AG09309 (cell line): Measurements from ENCODE around the gene HYDIN.
"Not testable (repeated sequence)": the region's sequence is repeated elsewhere in the genome, so short reads cannot be mapped to it uniquely, and the experiment has no call there.

Experiments used
- DNase-seq: peaks from one replicate; pipeline ENCODE4 v3.0.0-alpha.2; 2010; ENCODE audit warnings: low read depth
- H3K4me3 ChIP-seq: 2 replicates; pipeline ENCODE4 v1.5.1; 2011; ENCODE audit warnings: mild to moderate bottlenecking, low read depth, low read length, moderate library complexity; ENCODE audit not compliant: control insufficient read depth

HYDIN gene

DNA sequence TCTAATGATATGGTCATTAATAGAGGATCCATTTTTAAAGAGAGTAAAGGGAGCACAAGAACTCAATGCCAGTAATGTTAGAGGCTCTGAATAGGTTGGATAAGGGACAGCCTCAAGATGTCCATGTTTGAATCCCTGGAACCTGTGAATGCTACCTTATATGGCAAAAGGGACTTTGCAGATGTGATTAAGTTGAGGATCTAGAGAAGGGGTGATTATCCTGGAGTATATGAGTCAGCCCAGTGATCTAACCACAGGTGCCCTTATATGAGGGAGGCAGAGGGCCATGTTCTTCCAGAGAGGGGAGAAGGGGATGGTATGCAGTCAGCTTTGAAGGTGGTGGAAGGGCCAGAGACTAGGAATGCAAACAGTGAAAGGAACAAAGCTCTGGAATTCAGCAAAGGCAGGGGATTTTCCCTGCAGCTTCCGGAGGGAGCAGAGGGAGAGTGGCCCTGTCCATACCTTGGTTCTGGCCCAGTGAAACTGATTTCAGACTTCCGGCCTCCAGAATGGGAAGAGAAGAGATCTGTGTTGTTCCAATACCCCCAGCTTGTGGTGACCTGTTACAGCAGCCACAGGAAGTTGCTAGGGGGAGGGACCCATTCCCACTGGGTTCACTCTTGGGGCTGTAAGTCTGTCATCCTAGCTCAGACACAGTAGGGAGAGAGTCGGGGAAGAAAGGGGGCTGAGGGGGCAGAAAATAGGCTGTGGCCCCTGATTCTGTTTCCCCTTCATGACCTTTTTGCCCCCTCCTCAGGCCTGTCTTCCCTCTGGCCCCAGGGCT, 220.9 kb downstream of the HYDIN start:
- H3K4me3 ChIP-seq, DNase-seq: not testable (repeated sequence)

DNA sequence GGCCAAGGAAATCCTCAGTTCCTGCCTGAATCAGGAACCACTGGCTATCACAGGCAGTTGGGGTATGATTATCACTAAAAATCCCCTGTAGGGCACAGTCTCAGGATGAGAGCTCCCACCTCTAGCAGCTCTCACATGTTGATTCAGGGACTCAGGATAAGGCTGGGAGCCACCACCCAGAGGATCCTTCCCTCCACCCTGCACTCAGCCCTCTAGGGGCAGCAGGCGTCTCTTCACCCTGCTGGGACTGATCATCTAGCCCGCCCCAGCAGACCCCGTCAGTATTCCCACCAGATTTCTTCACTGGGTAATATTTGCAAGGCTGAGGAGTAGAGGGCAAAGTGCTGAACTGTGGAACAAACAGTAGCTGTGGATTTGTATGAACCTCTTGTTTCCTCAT, 224.0 kb downstream of the HYDIN start:
- DNase-seq, H3K4me3 ChIP-seq: not testable (repeated sequence)

DNA sequence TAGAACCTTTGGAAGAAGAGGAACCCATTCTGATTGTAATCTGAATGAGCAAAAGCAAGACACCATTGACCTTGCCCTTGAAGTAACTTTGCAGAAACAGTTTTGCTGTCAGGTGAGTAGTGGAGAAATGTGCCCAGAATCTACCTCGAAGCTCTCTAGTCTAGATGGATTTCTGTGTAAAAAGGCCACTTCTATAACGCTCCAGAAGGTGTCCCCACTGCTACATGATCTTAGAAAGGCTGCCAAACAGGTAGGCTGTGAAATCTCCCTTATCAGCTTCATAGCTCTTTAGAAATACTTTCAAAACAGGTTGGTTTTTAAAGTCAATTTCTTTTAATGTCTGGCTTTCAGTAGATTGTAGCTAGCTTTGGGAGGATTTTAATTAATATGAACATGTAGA, 230.8 kb downstream of the HYDIN start:
- DNase-seq, H3K4me3 ChIP-seq: not testable (repeated sequence)

DNA sequence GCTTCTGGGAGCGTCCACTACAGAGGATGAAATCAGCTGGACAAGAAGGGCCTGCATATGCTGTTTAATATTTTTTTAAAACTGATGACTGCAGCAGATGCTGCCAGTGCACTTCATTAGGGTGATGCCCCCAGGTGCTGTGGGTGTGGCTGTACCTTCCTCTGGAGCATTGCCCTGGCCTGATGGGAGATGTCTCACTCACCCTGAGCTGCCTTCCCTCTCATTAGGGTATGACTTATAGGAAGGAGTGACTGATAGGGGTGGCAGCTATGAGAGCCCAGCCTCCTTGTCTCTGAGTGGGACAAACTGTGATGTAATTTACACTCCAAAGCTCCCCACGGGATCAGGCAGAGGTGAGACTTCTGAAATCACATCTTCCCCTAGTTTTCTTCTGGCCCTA, 234.7 kb downstream of the HYDIN start:
- not testable (repeated sequence) for H3K4me3 ChIP-seq, DNase-seq

DNA sequence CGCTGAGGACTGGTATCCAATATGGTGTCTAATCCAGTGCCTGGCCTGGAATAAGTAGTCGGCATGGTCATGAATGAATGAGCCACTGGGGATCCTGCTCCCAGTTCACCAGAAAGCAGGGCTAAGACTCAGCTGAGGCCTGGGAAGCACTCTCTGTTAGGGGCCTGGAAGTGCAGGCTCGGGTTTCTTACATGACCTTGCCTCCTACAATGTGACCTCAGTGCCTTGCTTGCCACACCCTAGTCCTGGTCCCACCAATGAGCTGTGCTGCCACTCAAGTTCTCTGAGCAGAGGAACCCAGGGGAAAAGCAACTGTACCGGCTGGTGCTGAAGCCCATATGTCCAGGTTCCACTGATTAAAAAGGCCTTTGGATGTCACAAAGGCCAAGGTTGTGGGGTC, 238.0 kb downstream of the HYDIN start:
- DNase-seq, H3K4me3 ChIP-seq: not testable (repeated sequence)

DNA sequence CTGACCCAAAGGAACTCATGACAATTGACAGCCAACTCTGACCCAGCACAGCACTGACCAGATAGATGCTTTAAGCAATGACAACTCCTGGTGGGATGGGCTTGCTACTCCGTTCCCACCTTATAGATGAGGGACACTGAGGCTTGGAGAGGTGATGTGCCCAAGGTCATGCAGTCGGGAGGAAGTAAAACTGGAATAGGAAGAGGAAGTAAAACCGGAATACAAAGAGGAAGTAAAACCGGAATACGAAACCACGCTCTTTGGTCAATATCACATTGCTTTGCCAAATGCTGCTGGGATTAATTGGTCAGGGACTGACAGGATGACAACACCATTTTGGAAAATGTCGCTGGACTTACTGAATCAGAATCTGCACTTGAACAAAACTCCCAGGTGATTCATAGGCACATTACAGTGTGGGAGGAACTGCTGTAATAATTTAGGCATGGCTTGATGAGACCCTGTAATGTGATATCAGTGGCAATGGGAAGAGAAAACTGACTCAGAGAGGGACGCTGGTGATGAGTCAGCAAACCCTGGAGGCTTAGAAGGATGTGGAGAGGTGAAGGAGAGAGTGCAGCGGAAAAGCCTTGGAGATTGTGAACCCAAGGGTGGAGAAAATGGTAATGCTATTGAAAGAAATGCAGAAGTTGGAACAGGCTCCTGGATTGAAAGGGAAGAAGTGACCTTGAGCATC, 243.4 kb downstream of the HYDIN start:
- H3K4me3 ChIP-seq, DNase-seq: not testable (repeated sequence)

DNA sequence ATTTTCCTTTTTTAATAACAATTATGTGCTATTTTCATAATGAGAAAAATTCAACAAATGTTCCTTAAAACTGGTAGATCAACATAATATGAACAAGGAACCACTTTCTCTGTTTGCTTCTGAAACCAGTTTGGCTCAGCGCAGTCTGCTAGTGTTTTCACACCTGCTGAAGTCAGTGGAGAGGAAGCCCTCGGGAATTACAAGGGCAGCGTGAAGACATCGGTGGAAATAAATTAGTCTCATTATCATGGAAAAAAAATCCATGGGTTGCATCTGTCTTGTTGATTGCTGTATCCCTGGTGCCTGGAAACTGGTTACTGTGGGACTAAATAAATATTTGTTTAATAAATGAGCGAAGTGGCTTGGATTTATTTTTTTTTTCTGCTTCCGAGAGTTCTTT, 245.8 kb downstream of the HYDIN start:
- not testable (repeated sequence) for H3K4me3 ChIP-seq, DNase-seq

DNA sequence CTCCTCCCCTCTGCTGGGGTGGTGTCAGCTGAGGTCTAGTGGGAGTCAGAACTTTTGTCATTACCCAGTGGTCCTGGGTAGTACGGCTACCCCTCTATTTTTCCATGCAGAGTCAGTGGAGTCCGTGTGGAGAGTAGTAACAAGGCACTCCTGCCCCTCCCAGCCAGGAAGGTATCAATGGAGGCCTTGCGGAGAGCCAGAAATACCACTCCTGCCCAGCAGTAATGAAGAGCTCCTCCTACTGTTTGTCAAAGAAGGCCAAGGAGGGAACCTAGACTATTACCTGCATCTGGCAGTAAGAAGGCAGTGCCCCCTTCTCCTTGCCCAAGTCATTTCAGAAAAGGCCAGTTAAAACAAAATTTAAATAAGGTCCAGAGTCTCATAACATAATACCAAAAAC, 262.2 kb downstream of the HYDIN start:
- H3K4me3 ChIP-seq, DNase-seq: not testable (repeated sequence)

DNA sequence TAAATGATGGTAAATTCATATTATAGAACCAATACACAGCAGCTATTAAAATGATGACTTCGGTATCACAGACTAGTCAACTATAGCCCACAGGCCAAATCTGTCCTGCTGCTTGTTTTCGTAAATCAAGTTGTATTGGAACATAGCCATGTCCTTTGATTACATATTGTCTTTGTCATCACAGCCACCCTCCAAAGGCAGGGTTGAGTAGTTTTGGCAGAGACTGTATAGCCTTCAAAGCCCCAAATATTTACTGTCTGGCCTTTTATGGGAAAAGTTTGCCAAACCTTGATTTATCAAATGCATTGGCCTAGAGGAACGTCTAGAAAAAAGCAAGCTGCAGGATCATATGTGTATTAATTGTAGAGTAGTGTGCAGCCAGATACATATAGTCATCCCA, 270.4 kb downstream of the HYDIN start:
- not testable (repeated sequence) for DNase-seq, H3K4me3 ChIP-seq

DNA sequence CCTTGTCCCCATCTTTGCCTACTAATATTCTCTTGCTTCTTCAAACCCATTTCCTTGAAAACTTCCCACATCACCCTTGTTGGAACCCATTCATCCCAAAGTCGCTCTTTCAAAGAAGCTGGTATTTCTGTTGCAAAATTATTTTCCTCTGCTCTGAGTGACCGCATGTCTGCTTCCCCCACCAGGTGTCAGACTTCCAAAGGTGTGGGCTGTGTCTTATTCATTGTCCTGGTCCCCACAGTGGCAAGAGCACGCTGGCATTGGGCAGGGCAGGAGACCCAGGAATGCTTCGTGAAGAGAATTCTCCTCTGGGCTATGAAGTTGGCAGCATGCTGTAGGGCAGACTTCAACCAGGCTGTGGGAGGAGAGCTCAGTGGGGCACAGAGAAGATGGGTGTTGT, 275.6 kb downstream of the HYDIN start:
- not testable (repeated sequence) for DNase-seq, H3K4me3 ChIP-seq

DNA sequence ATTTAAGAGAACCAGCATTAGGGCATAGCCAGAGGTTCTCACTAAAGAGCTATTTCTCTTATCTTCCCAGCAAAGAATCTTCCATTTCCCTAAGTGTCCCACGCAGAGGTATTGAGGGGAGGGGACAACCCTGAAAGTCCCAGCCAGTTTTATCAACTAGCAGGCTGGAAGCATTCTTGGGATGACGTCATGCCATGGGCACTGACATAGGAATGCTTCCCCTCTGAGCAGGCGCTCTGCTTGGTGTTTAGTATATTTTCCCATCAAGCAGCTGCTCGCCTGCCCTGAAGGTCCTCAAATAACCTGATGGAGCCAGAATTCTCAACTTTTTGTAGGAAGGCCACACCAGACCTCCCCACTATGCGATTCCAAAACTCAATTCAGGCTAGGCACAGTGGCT, 276.7 kb downstream of the HYDIN start:
- H3K4me3 ChIP-seq, DNase-seq: not testable (repeated sequence)

DNA sequence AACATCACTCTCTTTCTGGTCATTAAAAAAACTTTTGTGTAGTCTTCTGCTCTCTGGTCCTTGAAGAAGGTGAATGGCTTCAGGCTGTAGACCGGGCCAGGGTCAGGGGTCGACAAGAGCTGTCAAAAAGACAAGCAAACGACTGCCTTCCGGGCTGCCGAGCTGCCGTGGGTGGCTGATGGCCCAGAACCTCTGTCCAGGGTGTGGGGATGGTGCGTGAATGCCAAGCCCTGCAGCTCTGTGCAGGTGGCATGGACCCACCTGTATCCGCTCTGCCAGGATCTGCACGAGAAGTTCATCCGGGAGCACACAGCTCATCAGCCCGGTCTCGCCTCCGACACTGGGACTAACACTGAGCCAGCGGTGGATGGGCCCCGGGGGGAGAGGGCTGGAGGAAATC, 287.0 kb downstream of the HYDIN start:
- not testable (repeated sequence) for DNase-seq, H3K4me3 ChIP-seq

DNA sequence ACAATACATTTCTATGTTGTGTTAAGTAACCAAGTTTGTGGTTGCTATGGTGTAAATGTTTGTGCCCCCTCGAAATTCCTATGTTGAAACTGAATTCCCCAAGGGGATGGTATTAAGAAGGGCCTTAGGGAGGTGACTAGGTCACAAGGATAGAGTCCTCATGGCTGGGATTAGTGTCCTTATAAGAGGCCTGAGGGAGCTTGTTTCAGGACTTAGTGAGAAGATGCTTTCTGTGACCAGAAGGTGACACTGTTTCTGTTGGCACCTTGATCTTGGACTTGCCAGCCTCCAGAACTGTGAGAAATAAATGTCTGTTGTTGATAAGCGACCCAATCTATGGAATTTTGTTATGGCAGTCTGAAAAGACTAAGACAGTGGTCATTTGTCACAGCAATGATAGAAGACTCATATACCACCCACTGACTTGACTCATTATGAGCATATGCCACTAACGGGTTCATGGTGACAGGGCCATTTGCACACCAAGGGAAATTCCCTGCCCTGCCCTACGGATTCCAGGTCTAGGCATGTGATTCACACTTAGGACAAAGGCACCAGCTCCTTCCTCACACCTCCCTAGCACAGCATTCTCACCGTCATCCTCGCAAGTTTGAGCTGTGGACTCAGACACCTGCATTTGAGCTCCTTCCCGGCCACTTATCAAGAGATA, 290.7 kb downstream of the HYDIN start:
- DNase-seq, H3K4me3 ChIP-seq: not testable (repeated sequence)

DNA sequence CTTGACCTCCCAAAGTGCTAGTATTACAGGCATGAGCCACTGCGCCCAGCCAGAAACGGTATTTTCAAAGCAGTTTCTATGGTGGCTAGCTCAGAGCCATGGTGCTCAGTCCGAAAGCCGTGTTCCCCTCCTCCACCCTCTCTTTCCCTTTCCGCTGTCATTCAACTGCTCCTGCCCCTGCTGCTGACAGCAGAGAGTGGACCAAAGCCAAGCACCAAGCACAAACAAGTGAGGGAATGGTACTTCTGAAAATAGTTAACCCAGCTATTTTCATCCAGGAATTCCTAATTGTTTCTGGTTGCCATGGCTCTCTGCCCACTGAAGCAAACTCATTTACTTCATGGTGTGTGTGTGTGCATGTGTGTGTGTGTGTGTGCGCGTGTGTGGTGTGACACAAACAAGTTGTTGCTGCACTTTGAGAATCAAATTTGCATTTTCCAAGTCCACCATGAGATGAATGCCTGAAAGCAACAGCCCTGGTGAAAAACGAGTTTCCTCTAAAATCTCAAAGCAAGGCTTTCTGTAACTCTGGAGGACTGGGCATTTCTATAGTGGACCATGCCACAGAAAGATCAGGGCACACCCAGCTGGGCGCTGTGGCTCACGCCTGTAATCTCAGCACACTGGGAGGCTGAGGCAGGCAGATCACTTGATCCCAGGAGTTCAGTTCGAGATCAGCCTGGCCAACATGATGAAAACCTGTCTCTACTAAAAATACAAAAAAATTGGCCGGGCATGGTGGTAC, 293.6 kb downstream of the HYDIN start:
- H3K4me3 ChIP-seq, DNase-seq: not testable (repeated sequence)

DNA sequence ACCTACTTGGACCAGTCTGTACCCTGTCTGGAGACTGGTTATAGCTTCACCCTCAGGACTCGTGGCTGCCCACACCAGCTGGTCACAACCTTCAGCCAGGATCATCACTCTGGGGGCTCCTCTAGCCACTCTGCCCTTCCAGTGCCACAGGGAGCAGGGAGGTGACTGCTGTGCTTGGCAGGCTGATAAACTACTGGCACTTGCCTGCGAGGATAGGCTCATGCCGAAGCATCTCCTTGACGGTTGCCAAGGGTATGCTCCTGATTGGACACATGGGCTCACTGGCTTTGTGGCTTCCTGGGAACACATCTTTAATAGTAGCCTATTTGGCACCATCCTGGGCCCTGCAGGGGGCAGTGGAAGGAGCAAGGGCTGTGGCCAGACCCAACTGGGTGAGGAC, 295.2 kb downstream of the HYDIN start:
- H3K4me3 ChIP-seq: not testable (repeated sequence)

DNA sequence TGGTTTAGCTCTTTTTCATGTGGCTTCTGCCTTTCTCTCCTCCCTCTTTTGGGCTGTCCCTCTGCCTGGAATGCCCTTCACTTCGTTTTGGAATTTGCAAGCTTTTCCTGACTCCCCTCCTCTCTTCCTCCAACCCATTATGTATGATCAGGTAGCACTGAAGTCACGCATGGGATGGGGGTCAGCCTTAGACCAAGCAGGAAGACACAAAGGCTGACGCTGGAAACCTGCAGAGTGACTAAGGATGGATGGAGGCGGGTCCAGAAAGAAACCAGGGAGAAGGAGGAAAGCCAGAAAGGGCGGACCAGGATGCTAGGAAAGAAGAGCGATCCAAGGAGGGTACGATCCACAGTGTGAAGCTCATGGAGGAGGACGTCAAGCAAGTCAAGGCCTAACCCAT, 296.8 kb downstream of the HYDIN start:
- not testable (repeated sequence) for H3K4me3 ChIP-seq, DNase-seq

More for the DNA sequence above, 295.2 kb downstream of the HYDIN start:
- DNase-seq: not testable (repeated sequence)

DNA sequence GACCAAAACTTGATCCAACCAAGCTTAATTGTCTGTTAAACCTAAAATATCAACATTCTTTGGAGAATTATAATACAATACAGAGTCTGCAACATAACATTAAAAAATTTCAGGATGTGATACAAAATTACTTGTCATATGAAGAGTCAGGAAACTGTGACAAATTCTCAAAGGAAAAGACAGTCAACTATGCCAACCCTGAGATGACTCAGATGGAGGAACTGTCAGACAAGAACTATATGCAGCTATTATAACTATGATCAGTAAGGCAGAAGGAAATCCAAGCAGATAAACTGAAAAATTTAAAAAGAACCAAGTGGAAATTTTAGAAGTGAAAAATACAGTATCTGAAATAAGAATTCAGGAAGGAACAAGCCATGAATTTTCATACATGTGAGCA, 299.8 kb downstream of the HYDIN start:
- DNase-seq: not testable (repeated sequence)

DNA sequence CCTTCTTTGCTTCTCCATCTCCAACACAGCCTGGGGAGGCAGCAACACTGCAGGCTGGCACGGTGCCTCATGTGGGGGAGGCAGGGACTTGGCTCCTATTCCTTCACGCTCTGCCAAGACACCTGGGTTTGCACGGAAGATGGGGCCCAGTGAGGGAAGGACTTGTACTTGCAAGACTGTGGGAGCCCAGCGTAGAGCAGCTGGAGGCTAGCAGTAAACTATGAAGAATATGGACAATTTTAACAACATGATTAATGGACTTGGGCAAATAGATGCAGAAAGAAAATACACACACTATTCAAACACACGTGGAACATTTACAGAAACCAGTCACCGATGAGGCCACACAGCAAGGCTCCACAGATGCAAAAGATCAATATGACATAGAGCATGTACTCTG, 308.4 kb downstream of the HYDIN start:
- H3K4me3 ChIP-seq, DNase-seq: not testable (repeated sequence)

More for the DNA sequence above, 299.8 kb downstream of the HYDIN start:
- H3K4me3 ChIP-seq: not testable (repeated sequence)
